GM23338 (cell line): ENCODE results near the gene IMPACT. TPM values are rescaled to one million over a fixed set of nuclear protein-coding genes. Genes with fewer than 3 reads are reported as not detected.

Experiments used
- ATAC-seq: fragments of 200-7000 bp; cut with Tn5 transposase; 3 replicates; pipeline ENCODE4 v1.9.1; 2020
- DNase-seq: peaks from one replicate; pipeline ENCODE4 v3.0.0-alpha.2; 2015; ENCODE audit warnings: low spot score
- H2AFZ ChIP-seq: fragments of 200-600 bp; sonication (generic); 2 replicates; pipeline ENCODE4 v1.8.0; 2016; ENCODE audit warnings: antibody characterized with exemption, mild to moderate bottlenecking, moderate library complexity
- H3F3A ChIP-seq: fragments of 200-600 bp; sonication (generic); replicated peaks from 2 replicates; pipeline ENCODE4 v1.8.0; 2017; ENCODE audit warnings: antibody characterized with exemption, mixed run types, low read depth
- H3K27ac ChIP-seq: fragments of 200-600 bp; sonication (generic); 2 replicates; pipeline ENCODE4 v1.6.1; 2016; ENCODE audit warnings: low read depth
- H3K27me3 ChIP-seq: fragments of 200-600 bp; sonication (generic); 2 replicates; pipeline ENCODE4 v1.8.0; 2016; ENCODE audit warnings: mild to moderate bottlenecking, mixed run types, moderate library complexity; ENCODE audit not compliant: insufficient read depth
- H3K36me3 ChIP-seq: fragments of 200-600 bp; sonication (generic); 2 replicates; pipeline ENCODE4 v1.8.0; 2016; ENCODE audit warnings: mild to moderate bottlenecking; ENCODE audit not compliant: insufficient read depth
- H3K4me1 ChIP-seq: fragments of 200-600 bp; sonication (generic); 2 replicates; pipeline ENCODE4 v1.8.0; 2016; ENCODE audit warnings: mild to moderate bottlenecking, moderate library complexity; ENCODE audit not compliant: insufficient read depth
- H3K4me2 ChIP-seq: fragments of 200-600 bp; sonication (generic); 2 replicates; pipeline ENCODE4 v1.7.1; 2017; ENCODE audit warnings: mixed run types
- H3K4me3 ChIP-seq: fragments of 200-600 bp; sonication (generic); 2 replicates; pipeline ENCODE4 v1.6.1; 2016; ENCODE audit warnings: mixed run types
- H3K79me2 ChIP-seq: fragments of 200-600 bp; sonication (generic); replicated peaks from 2 replicates; pipeline ENCODE4 v1.8.0; 2017; ENCODE audit warnings: mild to moderate bottlenecking; ENCODE audit not compliant: insufficient read depth
- H3K9me2 ChIP-seq: fragments of 200-600 bp; sonication (generic); 2 replicates; pipeline ENCODE4 v1.8.0; 2017; ENCODE audit not compliant: insufficient read depth
- H4K20me1 ChIP-seq: fragments of 200-600 bp; sonication (generic); replicated peaks from 2 replicates; pipeline ENCODE4 v1.8.0; 2017; ENCODE audit warnings: mild to moderate bottlenecking; ENCODE audit not compliant: insufficient read depth
- H3K27ac Mint-ChIP-seq: 2 replicates; pipeline ENCODE4 v1.8.0; 2020; ENCODE audit warnings: inconsistent platforms, mild to moderate bottlenecking, moderate library complexity, mixed read lengths
- H3K27me3 Mint-ChIP-seq: 3 replicates; pipeline ENCODE4 v1.8.0; 2022; ENCODE audit warnings: low read depth, mild to moderate bottlenecking, moderate library complexity, mixed read lengths, inconsistent platforms; ENCODE audit not compliant: insufficient read depth, poor library complexity
- H3K36me3 Mint-ChIP-seq: 3 replicates; pipeline ENCODE4 v1.8.0; 2021; ENCODE audit warnings: low read depth, mild to moderate bottlenecking, inconsistent platforms, moderate library complexity, mixed read lengths
- H3K4me1 Mint-ChIP-seq: 3 replicates; pipeline ENCODE4 v1.8.0; 2020; ENCODE audit warnings: mild to moderate bottlenecking, inconsistent platforms, mixed read lengths
- H3K4me3 Mint-ChIP-seq: 3 replicates; pipeline ENCODE4 v1.8.0; 2021; ENCODE audit warnings: moderate library complexity, mild to moderate bottlenecking, inconsistent platforms, mixed read lengths
- H3K9me3 Mint-ChIP-seq: 3 replicates; pipeline ENCODE4 v1.8.0; 2020; ENCODE audit warnings: moderate library complexity, mild to moderate bottlenecking, inconsistent platforms, mixed read lengths
- CREB1 ChIP-seq: fragments of 250-450 bp; sonication (Bioruptor Pico); IDR thresholded peaks from 2 replicates; pipeline ENCODE4 v1.5.0; 2020; ENCODE audit warnings: low read depth, mild to moderate bottlenecking, moderate library complexity
- CTCF ChIP-seq, 2 experiments: fragments of 200-600 bp in 1 of 2; sonication (generic) in 1 of 2; conservative IDR thresholded peaks; 2 replicates each; pipeline versions ENCODE4 v1.5.1 to v1.6.1; 2016 to 2017; ENCODE audit warnings: antibody characterized with exemption in 2 of 2, low read depth in 2 of 2, mild to moderate bottlenecking in 2 of 2, moderate library complexity in 1 of 2
- EZH2 ChIP-seq: fragments of 200-600 bp; sonication (generic); IDR thresholded peaks from one replicate; pipeline ENCODE4 v1.8.0; 2017; ENCODE audit warnings: antibody characterized with exemption, mild to moderate bottlenecking, low read depth; ENCODE audit not compliant: unreplicated experiment
- EZH2phosphoT487 ChIP-seq: fragments of 200-600 bp; sonication (generic); IDR thresholded peaks from one replicate; pipeline ENCODE4 v1.8.1; 2018; ENCODE audit warnings: antibody characterized with exemption; ENCODE audit not compliant: unreplicated experiment
- POLR2AphosphoS5 ChIP-seq: IDR thresholded peaks from 2 replicates; pipeline ENCODE4 v1.6.1; 2016; ENCODE audit warnings: antibody characterized with exemption, low read depth
- ZNF114 ChIP-seq: fragments of 250-450 bp; sonication (Bioruptor Pico); IDR thresholded peaks from 2 replicates; pipeline ENCODE4 v1.5.0; 2020; ENCODE audit warnings: mild to moderate bottlenecking, moderate library complexity
- ZNF331 ChIP-seq: fragments of 250-450 bp; sonication (Bioruptor Pico); IDR thresholded peaks from 2 replicates; pipeline ENCODE4 v1.5.0; 2020; ENCODE audit warnings: low read depth, mild to moderate bottlenecking, moderate library complexity
- ZNF462 ChIP-seq: fragments of 250-450 bp; sonication (Bioruptor Pico); IDR thresholded peaks from 2 replicates; pipeline ENCODE4 v1.5.0; 2020; ENCODE audit warnings: mild to moderate bottlenecking, moderate library complexity
- polyA plus RNA-seq: library from polyadenylated mRNA; unstranded; fragments of >200 nt; fragmentation: Nextera tagmentation; extraction: Ambion mirVana; gene quantifications from 2 replicates; pipeline ENCODE4 v1.2.1, GENCODE V29; 2016
- total RNA-seq: library from RNA; depleted of rRNA; stranded (reverse); fragments of >200 nt; shearing (Covaris generic); gene quantifications from 2 replicates; pipeline ENCODE4 v1.2.3, GENCODE V29; 2014

Gene IMPACT
- total and polyA plus RNA-seq, 2 experiments from 2014 or later: 42.1 to 47.6 TPM

- Histone ChIP-seq H3F3A (0 out of 2 replicates have a peak, but pooled peaks cover 8% of the 10 kb centered on the region), H3K27ac (no peak overlapping the region), H3K4me1 (peaks cover 11% of the 10 kb centered on the region), H3K36me3 (peaks cover 7% of the 10 kb centered on the region; the same call in 1 of the 2 replicates), H3K79me2 (peaks cover 25% of the 10 kb centered on the region), H4K20me1 (no peaks in the 10 kb centered on the region), H3K4me2 (peak overlapping the region; percentile 77), H3K4me3 (no peak overlapping the region), H3K9me2 (no peaks in the 10 kb centered on the region), H3K27me3 (no peaks in the 10 kb centered on the region), H2AFZ (no peak overlapping the region)
- Mint-ChIP-seq H3K9me3 (no peaks in the 10 kb centered on the region), H3K27ac (peak overlapping the region; percentile 25; the same call in 1 of the 2 replicates), H3K4me1 (peaks cover 20% of the 10 kb centered on the region), H3K27me3 (peaks cover 2% of the 10 kb centered on the region), H3K4me3 (peak overlapping the region; percentile 94), H3K36me3 (peaks cover 31% of the 10 kb centered on the region)
- ATAC-seq (no peak), DNase-seq (peak; percentile 26)
- TF ChIP-seq EZH2: no peak
- no peak for TF ChIP-seq CREB1 (CRISPR knock-in tag)
- TF ChIP-seq ZNF331 (CRISPR knock-in tag): no peak
- no peak for TF ChIP-seq ZNF462 (CRISPR knock-in tag)
- TF ChIP-seq ZNF114 (CRISPR knock-in tag): no peak
- TF ChIP-seq CTCF (conservative IDR thresholded peaks at IDR 0.05; ENCODE audit: low read depth in 2 of 2): peak; percentile 51 to 58
- TF ChIP-seq POLR2AphosphoS5: no peak
- TF ChIP-seq EZH2phosphoT487: no peak
Observed at GRCh38 chr18:24428709-24429108, 2.2 kb downstream of the IMPACT start.
